Activated CD8-positive, alpha-beta memory T cell treated with anti-CD3 and anti-CD28 coated beads, Interleukin-2, amount 50 U/mL, for 24 hours (primary cell): Measurements from ENCODE around the gene ST6GAL1.
"Not testable (repeated sequence)": the region's sequence is repeated elsewhere in the genome, so short reads cannot be mapped to it uniquely, and the experiment has no call there.

Source experiments
- DNase-seq: peaks from one replicate; pipeline ENCODE4 v3.0.0-alpha.2; 2020; ENCODE audit errors: extremely low read depth

Gene ST6GAL1

DNA sequence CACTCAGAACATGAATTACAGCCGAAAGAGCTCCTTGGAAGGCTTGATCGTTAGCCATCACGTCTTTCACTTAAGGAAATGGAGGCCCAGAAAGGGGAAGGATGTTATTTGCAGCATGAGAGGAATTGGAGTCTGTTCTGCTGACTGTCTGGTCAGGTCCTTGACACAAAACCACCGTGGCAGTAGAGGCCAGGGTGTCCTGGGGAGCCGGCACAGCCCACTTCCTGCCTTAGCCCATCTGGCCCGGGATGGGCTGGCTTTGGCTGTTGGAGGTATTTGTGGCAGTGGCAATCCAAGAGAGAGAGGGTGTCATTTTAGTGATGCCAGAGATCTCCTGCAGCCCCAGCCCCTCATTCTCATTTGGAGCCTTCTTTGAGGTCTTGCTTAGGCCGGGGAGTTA lies 37.4 kb downstream of the ST6GAL1 start:
- DNase-seq = no peak

DNA sequence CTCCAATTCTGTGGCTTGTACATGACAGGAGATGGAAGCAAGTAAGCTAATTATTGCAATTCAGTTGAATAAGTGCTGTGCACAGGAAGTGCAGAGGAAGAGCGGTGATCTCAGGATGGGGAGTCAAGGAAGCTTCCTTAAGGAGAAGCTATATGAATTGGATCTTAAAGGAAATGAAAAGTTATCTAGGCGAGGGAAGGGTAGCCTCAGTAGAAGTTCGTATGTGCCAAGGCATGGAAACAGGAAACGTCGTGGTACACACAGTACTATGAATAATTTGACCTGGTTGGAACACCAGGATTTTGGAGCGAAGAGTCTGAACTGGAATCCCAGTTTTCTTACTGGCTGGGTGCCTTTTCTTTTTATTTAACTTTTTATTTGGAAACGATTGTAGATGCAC lies 39.3 kb downstream of the ST6GAL1 start:
- DNase-seq = no peak

DNA sequence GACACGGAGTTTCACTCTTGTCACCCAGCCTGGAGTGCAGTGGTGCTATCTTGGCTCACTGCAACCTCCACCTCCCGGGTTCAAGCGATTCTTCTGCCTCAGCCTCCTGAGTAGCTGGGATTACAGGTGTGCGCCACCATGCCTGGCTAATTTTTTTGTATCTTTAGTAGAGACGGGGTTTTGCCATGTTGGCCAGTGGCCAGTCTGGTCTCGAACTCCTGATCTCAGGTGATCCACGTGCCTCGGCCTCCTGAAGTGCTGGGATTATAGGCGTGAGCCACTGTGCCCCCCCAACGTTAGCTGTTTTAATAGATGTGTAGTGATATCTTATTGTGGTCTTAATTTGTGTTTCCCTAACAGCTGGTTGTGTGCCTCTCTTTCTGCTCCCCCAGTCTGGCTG lies 40.8 kb downstream of the ST6GAL1 start:
- not testable (repeated sequence) for DNase-seq

DNA sequence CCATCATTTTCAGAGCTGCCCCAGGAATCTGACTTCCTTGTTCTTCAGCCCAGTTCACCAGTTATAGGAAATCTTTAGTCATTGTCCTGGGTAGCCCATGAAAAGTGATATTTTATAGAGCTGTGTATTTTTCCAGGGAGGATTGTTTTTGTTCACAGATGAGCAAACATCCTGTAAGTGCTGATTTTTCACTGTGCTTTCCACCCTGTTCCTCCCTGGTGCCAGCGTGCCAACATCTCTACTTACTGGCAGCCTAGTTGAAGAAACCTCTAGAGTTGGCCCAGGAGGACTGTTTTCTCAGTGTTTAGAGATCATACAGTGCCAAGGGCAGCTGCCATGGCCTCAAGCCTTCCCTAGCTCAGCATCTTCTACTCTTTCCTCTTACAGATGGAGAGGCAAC lies 41.3 kb downstream of the ST6GAL1 start:
- DNase-seq = no peak

DNA sequence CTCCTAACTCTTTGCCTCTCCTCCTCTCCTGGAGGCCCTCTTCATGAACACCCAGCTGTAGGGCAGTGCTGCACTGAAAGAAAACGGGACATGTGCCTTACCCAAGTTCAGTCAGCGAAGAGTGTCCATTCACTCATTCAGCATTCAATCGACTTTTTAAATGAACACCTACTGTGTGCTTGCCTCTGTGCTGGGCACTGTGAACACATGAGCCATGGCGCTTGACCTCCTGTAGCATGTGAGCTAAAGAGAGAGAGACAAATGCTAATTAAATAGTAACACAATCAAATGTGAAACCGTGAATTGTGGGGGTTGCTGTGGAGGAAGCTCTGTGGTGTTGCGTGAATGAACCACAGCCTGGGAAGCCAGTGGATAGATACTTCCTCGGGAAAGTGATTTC lies 43.4 kb downstream of the ST6GAL1 start:
- DNase-seq = no peak

DNA sequence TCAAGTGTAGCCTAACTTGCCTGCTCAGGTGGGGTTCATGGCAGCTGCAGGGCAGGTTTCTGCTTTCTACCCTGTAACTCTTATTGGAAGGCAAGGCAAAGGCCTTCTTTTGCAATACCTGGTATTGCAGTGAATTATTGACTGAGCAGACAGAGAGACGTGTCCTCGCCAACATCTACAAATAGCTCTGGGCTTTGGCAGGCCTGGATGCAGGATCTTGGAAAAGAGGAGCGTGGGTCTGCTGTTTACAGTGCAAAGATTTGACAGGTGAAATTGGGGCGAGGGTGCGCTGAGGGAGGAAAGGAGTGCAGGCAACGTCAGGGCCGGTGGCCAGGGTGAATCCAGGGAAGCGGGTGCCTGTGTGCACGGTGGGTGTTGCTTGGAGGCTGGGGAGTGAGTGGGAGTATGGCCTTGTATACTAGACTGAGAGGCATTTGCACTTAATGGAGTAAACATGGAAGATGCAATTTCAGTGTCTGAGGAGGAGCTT lies 44.5 kb downstream of the ST6GAL1 start:
- no peak for DNase-seq

DNA sequence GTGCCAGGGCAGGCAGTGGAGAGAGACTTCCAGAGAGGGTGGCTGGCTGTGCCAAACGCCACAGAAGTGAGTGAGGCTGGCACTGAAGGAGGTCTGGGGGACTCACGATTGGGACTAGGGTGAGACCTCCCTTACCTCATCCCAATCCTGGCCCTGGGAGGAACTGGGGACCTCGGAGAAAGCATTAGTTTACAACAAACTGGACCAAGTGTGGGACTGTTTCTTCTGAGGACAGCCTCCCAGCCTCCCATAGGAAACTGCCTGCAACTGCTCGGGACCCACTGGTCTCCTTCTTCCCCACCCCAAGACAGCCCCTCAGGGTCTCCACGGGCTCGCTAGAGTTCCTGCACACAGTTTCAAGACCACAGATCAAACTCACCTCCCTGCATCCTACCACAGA lies 45.4 kb downstream of the ST6GAL1 start:
- no peak for DNase-seq

DNA sequence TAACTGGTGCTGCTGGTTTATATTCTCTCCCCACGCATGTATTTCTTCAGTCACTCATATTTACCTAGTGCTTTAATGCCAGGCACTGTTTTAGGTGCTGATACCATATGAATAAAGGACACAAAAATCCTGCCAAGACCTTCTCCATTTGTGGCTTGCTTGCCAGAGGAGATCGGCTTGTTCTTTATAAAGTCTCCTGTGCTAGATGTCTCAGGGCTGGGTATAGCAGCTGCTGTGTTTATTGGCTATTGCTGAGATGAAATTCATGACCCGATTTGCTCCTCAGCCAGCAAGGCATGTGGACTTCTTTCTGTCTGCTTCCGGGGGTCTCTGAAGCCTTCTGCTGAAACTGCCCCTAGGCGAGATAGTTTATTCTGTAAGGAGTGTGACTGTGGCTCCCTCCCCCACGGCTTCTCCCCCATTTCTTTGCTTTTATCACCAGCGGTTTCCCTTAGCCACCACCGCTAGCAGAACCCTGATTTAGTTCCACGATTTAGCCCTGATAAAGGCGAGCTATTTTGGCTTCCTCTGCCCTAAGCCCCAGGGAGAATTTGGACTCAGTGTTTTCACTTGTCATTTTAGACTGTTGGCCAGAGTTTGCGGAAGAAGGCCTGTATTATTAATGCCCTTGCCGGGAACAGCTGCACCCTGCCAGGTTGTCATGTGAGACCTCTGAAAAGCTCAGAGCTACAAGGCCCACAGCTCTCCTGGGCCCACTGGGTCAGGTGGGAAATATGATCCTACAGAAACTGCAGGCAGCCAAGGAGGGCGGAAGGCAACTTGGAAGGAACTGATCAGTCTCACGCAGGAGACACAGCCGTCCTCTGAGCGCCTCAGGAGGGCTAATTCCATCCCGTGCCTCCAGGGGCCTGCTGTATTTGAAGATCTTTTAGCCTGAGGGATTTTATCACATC lies 46.8 kb downstream of the ST6GAL1 start:
- no peak for DNase-seq

DNA sequence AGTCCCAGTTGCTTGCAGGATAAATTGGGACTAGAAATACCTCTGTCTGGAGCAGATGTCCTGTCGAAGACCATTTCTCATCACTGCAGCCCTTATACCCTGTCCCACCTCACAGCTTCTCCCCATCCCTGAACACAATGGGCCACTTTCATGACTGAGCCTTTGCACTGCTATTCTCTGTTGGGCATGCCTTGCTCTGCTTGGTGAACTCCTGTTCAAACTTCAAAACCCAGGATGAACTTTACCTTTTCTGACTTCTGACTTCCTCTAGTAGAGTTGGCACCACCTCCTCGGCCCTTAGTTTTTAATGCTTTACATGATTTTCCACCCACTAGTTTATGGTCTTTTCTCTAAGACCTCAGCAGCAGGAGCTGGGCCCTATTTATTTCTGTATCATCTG lies 48.4 kb downstream of the ST6GAL1 start:
- DNase-seq = no peak

DNA sequence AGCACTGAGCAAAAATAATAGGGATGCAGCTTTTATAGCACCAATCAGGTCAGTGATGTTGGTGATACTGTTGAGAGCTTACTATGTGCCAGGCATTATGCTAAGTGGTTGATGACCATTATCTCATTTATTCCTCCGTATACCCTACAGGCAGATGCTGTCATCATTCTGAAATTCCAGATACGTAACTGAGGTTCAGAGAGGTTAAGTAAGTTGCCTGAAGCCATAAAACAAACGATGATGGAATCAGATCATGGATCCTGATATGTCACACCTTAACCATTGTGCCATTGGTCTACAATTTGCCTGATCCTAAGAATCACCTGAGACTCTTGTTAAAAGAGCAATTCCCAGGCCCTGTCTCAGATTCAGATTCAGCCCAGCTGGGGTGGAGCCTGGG lies 49.5 kb downstream of the ST6GAL1 start:
- DNase-seq = no peak

DNA sequence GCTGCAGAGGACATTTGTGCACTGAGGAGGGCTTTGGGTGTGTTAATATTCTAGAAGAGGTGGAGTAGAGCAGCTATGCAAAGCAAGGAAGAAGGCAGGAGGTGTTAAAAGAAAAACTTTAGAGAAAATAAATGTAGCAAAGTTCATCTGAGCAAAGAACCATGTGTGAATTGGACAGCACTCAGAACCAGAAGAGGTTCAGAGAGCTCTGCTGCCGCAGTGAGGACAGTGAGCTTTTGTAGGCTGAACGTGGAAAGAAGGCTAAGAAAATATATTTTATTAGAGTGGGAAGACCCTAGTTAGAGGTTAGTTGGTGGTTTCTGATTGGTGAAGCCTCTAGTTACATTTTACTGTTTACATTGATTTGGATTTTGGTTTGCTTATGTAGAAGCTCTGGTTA lies 50.7 kb downstream of the ST6GAL1 start:
- DNase-seq = no peak

DNA sequence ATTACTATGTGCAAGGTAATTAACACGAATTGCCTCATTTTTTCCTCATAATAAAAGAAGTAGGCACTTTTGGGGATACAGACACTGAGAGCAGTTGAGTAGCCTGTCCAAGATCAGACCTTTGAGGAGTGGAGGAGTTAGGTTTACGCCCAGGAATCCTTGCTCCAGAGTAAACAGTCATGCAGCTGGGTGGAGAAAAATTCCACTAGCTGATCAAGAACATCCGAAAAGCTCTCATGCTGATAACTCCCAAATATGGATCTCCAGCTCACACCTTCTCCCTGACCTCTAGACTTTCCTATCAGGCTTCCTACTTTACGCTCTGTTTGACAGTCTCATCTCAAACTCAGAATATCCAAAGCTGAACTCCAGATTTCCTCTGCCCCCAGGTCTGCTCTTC lies 53.3 kb downstream of the ST6GAL1 start:
- DNase-seq = no peak

DNA sequence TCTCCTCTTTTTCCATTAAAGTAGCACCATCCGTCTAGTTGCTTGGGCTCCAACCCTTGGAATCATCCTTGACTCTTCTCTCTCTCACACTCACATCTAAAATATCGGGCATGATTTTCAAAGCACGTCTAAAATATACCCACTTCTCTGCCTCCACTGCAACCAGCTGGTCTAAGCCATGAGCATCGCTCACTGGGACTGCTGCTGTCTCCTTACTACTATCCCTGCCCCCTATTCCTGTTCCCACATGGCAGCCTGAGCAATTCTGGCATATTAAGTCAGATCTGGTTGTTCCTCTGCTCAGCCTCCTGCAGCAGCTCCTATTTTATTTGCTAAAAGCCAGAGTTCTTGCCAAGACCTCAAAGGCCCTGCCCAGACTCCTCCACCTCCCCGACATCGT lies 53.7 kb downstream of the ST6GAL1 start:
- DNase-seq = no peak

DNA sequence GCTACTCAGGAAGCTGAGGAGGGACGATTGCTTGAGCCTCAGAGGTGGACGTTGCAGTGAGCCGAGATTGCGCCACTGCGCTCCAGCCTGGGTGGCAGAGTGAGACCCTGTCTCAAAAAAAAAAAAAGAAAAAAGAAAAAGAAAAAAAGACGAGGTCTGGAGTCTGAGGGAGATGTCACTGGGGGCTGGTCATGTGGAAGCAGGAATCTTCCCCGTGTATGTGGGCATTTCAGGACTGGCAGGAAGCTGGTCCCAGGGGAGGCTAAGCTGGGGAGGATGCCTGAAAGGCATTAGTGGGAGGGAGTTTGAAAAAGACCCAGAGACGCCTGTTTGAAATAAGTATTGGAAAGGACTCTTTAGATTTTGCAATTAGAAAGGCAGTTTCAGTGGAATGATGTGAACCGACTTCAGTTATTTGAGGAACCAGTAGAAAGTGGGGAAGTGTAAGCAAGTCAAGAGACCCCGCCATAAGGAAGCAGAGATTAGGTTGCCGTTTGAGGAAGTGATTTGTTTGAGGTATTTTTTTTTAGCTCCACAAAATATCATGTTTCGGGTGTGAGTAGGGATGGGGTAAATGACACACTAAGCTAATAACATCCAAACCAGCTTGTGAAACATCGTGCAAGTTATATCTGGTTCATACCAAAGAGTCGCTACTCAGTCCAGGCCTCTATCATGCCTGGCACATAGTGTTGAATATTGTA lies 55.5 kb downstream of the ST6GAL1 start:
- DNase-seq = no peak

DNA sequence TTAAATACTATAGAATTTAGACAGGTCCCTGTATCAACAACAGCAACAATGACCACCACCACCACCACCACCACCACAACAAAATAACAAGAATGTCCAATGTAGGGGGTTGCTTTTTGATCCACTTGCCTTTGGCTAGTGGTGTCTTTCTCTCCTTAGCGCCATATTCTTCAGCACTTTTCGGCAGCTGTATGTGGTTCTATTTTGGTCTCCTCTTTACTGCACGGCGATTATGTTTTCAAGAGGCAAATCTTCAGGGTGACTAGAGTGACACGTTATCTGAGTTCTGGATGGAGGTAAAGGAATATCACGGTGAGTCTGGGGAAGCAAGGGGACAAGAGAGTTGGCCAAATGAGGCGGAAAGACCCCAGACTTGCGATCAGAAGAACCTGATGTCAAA lies 56.1 kb downstream of the ST6GAL1 start:
- DNase-seq = no peak

DNA sequence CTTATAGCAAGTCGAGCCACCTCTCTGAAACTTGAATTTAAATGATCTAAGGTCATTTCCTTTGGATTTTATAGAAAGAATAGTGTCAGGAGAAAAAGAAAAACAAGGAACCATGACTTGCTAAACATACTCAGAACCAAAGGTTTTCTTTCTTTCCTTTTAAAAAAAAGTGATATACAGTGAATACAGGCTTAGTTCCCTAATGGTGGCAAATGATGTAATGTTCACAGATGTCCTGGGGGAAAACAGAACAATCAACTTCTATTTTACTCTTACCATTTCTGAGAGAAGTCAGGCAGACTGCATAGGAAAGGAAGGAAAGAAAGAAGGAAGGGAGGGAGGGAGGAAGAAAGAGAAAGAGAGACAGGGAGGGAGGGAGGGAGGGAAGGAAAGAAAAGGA lies 56.5 kb downstream of the ST6GAL1 start:
- no peak for DNase-seq

DNA sequence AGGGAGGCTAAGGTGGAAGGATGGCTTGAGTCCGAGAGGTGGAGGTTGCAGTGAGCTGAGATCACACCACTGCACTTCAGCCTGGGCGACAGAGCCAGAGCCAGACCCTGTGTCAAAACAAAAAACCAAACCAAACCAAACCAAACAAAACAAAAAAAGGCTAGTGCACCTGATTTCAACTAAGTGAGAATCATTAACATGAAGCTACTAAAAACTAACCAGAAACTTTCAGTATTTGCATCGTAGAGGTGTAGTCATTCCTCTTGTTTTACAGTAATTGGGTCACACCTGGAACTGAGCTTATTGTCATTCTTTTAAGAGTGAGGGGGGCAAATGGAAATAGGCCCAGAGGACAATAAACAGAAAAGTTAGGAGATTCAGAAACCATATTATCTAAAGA lies 58.5 kb downstream of the ST6GAL1 start:
- DNase-seq = no peak

DNA sequence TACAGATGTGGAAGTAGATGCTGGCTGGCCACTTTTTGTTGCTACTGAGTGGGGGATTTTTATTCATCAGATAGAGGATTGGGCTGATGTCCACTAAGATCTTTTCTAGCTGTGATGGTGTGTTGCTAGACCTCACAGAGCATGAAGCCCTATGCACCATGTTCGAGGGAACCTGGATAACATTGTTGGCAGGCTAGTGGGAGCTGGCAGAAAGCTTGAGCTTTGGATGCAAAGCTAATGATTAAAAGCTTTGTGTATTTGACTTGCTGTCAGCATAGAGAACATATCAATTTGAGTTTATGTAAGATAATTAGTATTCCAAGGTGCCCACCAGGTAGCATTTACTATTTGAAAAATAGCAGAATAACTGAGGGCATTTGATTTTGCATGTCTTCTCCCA lies 59.1 kb downstream of the ST6GAL1 start:
- no peak for DNase-seq

DNA sequence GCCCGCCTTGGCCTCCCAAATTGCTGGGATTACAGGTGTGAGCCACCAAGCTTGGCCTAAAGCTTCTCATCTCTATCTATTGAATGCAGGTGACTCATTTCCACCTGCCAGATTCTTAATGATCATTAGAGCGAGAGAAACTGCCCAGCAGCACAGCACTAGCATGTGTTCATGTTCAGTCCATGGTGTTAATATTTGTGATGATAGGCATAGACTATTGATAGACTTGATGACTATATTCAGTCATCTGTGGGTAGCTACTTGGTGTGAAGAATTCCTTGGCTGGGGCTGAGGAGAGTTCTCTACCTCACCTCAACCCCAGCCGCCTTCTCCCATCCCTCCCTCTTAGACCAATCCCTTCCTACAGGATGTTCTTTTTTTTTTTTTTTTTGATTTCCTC lies 60.0 kb downstream of the ST6GAL1 start:
- DNase-seq = no peak

DNA sequence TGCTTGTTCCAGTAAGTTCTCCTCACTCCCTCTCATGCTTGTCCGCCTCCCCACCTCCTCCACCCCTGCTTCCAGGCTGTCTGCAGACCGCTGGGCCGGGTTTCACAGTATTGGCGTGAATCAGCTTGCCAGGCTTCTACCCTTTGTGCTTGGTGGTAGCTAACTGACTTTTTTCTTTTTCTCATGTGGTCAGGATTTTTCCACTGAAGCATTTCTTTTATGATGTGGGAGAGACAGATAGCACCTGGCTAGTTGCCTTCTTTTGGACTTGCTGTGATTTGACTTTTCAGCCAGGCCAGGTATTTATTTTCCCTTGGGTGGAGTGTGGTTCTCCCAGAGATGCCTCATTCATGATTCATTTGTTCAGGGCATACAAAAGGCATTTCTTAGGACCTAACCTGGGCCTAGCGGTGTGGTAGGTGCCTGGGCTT lies 60.6 kb downstream of the ST6GAL1 start:
- DNase-seq = no peak

DNA sequence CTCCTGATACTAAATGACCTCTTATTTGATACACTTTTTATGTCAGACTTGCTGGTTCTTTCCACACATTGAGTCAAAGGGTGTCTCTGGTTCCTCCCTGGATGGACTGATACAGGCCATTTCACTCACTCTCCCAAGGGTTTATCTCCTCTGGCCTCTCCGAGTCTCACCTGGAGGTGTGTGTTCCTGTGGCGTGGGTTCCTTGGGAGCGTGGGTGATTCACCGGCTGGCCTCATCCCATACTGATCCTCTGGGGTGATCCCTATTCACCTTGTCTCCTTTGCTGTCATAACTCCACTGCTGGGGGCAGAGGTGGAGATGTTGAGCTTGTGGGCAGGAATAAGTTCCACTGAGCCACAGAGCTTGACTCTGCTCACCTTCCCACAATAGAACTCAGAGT lies 61.1 kb downstream of the ST6GAL1 start:
- no peak for DNase-seq

DNA sequence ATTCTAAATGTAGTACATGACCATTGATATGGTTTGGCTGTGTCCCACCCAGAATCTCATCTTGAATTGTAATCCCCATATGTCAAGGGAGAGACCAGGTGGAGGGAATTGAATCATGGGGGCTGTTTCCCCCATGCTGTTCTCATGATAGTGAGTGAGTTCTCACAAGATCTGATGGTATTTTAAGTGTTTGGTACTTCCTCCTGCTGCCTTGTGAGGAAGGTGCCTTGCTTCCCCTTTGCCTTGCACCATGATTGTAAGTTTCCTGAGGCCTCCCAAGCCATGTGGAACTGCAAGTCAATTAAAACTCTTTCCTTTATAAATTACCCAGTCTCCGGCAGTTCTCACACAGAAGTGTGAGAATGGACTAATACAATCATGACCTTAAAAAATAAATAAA lies 61.8 kb downstream of the ST6GAL1 start:
- not testable (repeated sequence) for DNase-seq

DNA sequence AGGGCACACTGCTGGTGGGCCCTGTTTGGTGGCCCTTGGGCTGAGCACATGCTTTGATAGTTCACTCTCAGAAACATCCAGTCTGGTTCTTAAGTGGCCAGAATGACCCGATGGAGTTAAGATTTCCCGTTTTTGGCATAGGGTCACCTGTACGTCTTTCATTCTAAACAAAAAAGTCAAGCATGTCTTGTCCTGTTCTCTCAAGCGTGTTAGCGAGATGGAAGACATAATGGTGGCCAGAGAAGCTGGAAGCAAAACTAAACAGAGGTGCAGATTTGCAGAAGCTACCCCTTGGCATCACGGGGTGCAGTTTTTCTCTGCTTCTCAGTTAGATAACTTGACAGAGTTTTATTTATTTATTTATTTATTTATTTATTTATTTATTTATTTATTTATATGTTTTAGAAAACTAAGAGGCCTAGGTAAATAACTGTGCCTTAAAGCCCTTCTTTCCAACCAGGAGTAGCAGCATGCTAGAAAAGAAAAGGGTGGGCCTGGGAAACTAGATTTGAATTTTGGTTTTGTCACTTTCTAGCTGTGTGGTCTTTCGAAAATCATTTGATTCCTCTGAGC lies 63.0 kb downstream of the ST6GAL1 start:
- no peak for DNase-seq
